Cerebellar nuclear complex (tissue), 1 donor: Measurements from ENCODE around the gene EPHA3.

Source experiments
- DNase-seq, 2 experiments: peaks; one replicate each; lab custom pipeline; 2025; lab: John Stamatoyannopoulos, UW

Gene EPHA3

GRCh38 chr3:89107461-89108290 lies at the start of gene EPHA3:
Gene EPHA3 (plus strand): TSS chr3:89107621. CDS start chr3:89107749, 128 bp downstream.
- no peak for DNase-seq

GRCh38 chr3:89058371-89058770 lies 49.0 kb upstream of the EPHA3 start:
- DNase-seq = no peak

GRCh38 chr3:89059211-89059925 lies 48.1 kb upstream of the EPHA3 start:
- DNase-seq = no peak

GRCh38 chr3:89061259-89061658 lies 46.2 kb upstream of the EPHA3 start:
- DNase-seq = no peak

GRCh38 chr3:89067736-89068135 lies 39.7 kb upstream of the EPHA3 start:
- DNase-seq = no peak

- no peak for DNase-seq
Measured at GRCh38 chr3:89072642-89073041, 34.8 kb upstream of the EPHA3 start.

GRCh38 chr3:89079944-89080343 lies 27.5 kb upstream of the EPHA3 start:
- DNase-seq = no peak

GRCh38 chr3:89087851-89088250 lies 19.6 kb upstream of the EPHA3 start:
- DNase-seq = no peak

GRCh38 chr3:89098173-89098572 lies 9.2 kb upstream of the EPHA3 start:
- DNase-seq = no peak

GRCh38 chr3:89098964-89099585 lies 8.3 kb upstream of the EPHA3 start:
- no peak for DNase-seq

GRCh38 chr3:89101251-89101650 lies 6.2 kb upstream of the EPHA3 start:
- no peak for DNase-seq

- DNase-seq = no peak
Measured at GRCh38 chr3:89101921-89102320, 5.5 kb upstream of the EPHA3 start.

GRCh38 chr3:89104499-89104898 lies 2.9 kb upstream of the EPHA3 start:
- no peak for DNase-seq

GRCh38 chr3:89105503-89105902 lies 1.9 kb upstream of the EPHA3 start:
- no peak for DNase-seq

GRCh38 chr3:89108291-89108550 lies 800 bp downstream of the EPHA3 start:
- no peak for DNase-seq

- DNase-seq = no peak
Measured at GRCh38 chr3:89113344-89113743, 5.9 kb downstream of the EPHA3 start.

- no peak for DNase-seq
Measured at GRCh38 chr3:89113893-89114840, 6.7 kb downstream of the EPHA3 start.

GRCh38 chr3:89114841-89115223 lies 7.4 kb downstream of the EPHA3 start:
- no peak for DNase-seq

- DNase-seq = no peak
Measured at GRCh38 chr3:89116476-89116875, 9.1 kb downstream of the EPHA3 start.

- no peak for DNase-seq
Measured at GRCh38 chr3:89138048-89138447, 30.6 kb downstream of the EPHA3 start.

- no peak for DNase-seq
Measured at GRCh38 chr3:89139870-89140269, 32.4 kb downstream of the EPHA3 start.

- no peak for DNase-seq
Measured at GRCh38 chr3:89144080-89144479, 36.7 kb downstream of the EPHA3 start.
